K562 (cell line): ENCODE data around the gene PTCH2. TPM values are rescaled to one million over a fixed set of nuclear protein-coding genes. Genes with fewer than 3 reads are reported as not detected.

ENCODE experiments used
- CCNT2 ChIP-seq: IDR thresholded peaks from 2 replicates; pipeline ENCODE4 v1.6.1; 2011; ENCODE audit warnings: borderline replicate concordance, low read depth, mild to moderate bottlenecking, moderate library complexity, mixed read lengths, low read length; ENCODE audit not compliant: insufficient read length; ENCODE audit errors: extremely low read depth
- DMBX1 ChIP-seq: fragments of 250-450 bp; sonication (Bioruptor Pico); IDR thresholded peaks from 2 replicates; pipeline ENCODE4 v1.8.0; 2022; ENCODE audit warnings: inconsistent platforms, mild to moderate bottlenecking, moderate library complexity, borderline replicate concordance
- ELF1 ChIP-seq: fragments of 200-800 bp; sonication (Bioruptor generic); IDR thresholded peaks from 2 replicates; pipeline ENCODE4 v1.6.1; 2016; ENCODE audit warnings: missing genetic modification characterization, missing compliant biosample characterization
- ERF ChIP-seq: fragments of 450-650 bp; formaldehyde crosslinking; IDR thresholded peaks from 2 replicates; pipeline ENCODE4 v1.4.0; 2020; ENCODE audit warnings: mild to moderate bottlenecking, mixed read lengths
- FOXM1 ChIP-seq, 2 experiments: fragments of 450-650 bp in 1 of 2; sonication (generic) in 1 of 2; formaldehyde crosslinking in 1 of 2; IDR thresholded peaks; 2 replicates each; pipeline versions ENCODE4 v1.6.1 to v1.9.0; 2017 to 2022; ENCODE audit warnings: low read depth in 2 of 2, mild to moderate bottlenecking in 2 of 2, missing genetic modification reagents in 1 of 2, moderate library complexity in 1 of 2
- HDAC6 ChIP-seq: IDR thresholded peaks from 2 replicates; pipeline ENCODE4 v1.6.1; 2012; ENCODE audit warnings: low read depth, mild to moderate bottlenecking, control low read depth, inconsistent platforms, low read length, moderate library complexity
- L3MBTL2 ChIP-seq: fragments of 450-650 bp; IDR thresholded peaks from 2 replicates; pipeline ENCODE4 v1.6.1; 2016; ENCODE audit warnings: mild to moderate bottlenecking, moderate library complexity
- MAZ ChIP-seq, 2 experiments: fragments of 450-650 bp in 1 of 2; sonication (generic) in 1 of 2; formaldehyde crosslinking; IDR thresholded peaks in 1 of 2; conservative IDR thresholded peaks in 1 of 2; 2 replicates each; pipeline versions ENCODE4 v1.4.0 to v1.5.0; 2020; ENCODE audit warnings: mild to moderate bottlenecking in 1 of 2, missing genetic modification reagents in 1 of 2
- NFYB ChIP-seq: IDR thresholded peaks from 2 replicates; pipeline ENCODE4 v1.6.1; 2011; ENCODE audit warnings: mild to moderate bottlenecking, moderate library complexity; ENCODE audit not compliant: insufficient read length; ENCODE audit errors: extremely low read depth
- NONO ChIP-seq, 2 experiments: fragments of 200-400 bp in 1 of 2; fragments of 450-650 bp in 1 of 2; formaldehyde crosslinking in 1 of 2; IDR thresholded peaks; 2 replicates each; pipeline ENCODE4 v1.6.1; 2017; ENCODE audit warnings: low read depth in 2 of 2, mild to moderate bottlenecking in 2 of 2, moderate library complexity in 2 of 2, low read length in 1 of 2
- POLR2H ChIP-seq: IDR thresholded peaks from 2 replicates; pipeline ENCODE4 v1.6.1; 2016; ENCODE audit warnings: missing genetic modification characterization, low read depth, mild to moderate bottlenecking, control low read depth, missing compliant biosample characterization, moderate library complexity
- RFX1 ChIP-seq: fragments of 450-650 bp; IDR thresholded peaks from 2 replicates; pipeline ENCODE4 v1.6.1; 2016; ENCODE audit warnings: mild to moderate bottlenecking, moderate library complexity
- SAFB ChIP-seq: fragments of 200-400 bp; formaldehyde crosslinking; IDR thresholded peaks from 2 replicates; pipeline ENCODE4 v1.6.1; 2017; ENCODE audit warnings: low read depth, low read length, borderline replicate concordance
- SMARCE1 ChIP-seq: fragments of 450-650 bp; IDR thresholded peaks from 2 replicates; pipeline ENCODE4 v1.7.1; 2016; ENCODE audit warnings: mild to moderate bottlenecking
- ZBTB17 ChIP-seq: fragments of 450-650 bp; formaldehyde crosslinking; IDR thresholded peaks from 2 replicates; pipeline ENCODE4 v1.4.0; 2020; ENCODE audit warnings: mild to moderate bottlenecking
- ZNF212 ChIP-seq: fragments of 450-650 bp; formaldehyde crosslinking; IDR thresholded peaks from 2 replicates; pipeline ENCODE4 v1.4.0; 2020; ENCODE audit warnings: mild to moderate bottlenecking
- ZNF318 ChIP-seq, 2 experiments: fragments of 450-650 bp; IDR thresholded peaks; 2 replicates each; pipeline ENCODE4 v1.6.1; 2016; ENCODE audit warnings: mild to moderate bottlenecking in 2 of 2, borderline replicate concordance in 1 of 2, low read depth in 1 of 2, moderate library complexity in 1 of 2
- ZNF584 ChIP-seq: fragments of 200-800 bp; sonication (Bioruptor generic); IDR thresholded peaks from 2 replicates; pipeline ENCODE4 v1.6.1; 2016; ENCODE audit warnings: low read depth, mild to moderate bottlenecking, missing genetic modification characterization, missing compliant biosample characterization
- polyA plus RNA-seq, 8 experiments: library from polyadenylated mRNA; depleted of rRNA in 4 of 8; stranded (reverse) in 5 of 8; unstranded in 3 of 8; fragments of >200 nt; fragmentation: Nextera tagmentation in 2 of 8; fragmentation: Illumina TruSeq in 1 of 8; extraction: Ambion mirVana in 2 of 8; extraction: Trizol in 1 of 8; gene quantifications; 2 replicates each; pipeline versions ENCODE4 v1.2.1 to v1.2.3, GENCODE V29; 2011 to 2014; ENCODE audit warnings: inconsistent platforms in 1 of 8, missing spikeins in 1 of 8
- total RNA-seq, 7 experiments: library from RNA; depleted of rRNA in 6 of 7; stranded (reverse); fragments of >200 nt in 6 of 7; fragmentation: Illumina TruSeq in 2 of 7; extraction: Trizol in 2 of 7; gene quantifications; 2 replicates each; pipeline versions ENCODE4 v1.2.1 to v1.2.3, GENCODE V29; 2011 to 2021; ENCODE audit warnings: low replicate concordance in 1 of 7

The PTCH2 gene
- total and polyA plus RNA-seq, 9 of the 15 experiments (the other 6 are each of a cell fraction or from before 2014, with no cell fraction given): 0.15 to 27.3 (median 0.48) TPM; not detected in 1

GRCh38 chr1:44799770-44800584 lies 43.1 kb downstream of the PTCH2 start, which contains the start of gene PLK3 (continued):
- peak in 1 of 2 experiments; percentile 81; a peak in 1 of 4 replicates for TF ChIP-seq ZNF318 (IDR thresholded peaks at IDR 0.05; ENCODE audit: borderline replicate concordance in 1 of 2, low read depth in 1 of 2)
- peak; percentile 79; the same call in 1 of the 2 replicates for TF ChIP-seq ZNF584 (CRISPR knock-in tag)
- TF ChIP-seq L3MBTL2: peak; percentile 97
- no peak for TF ChIP-seq FOXM1 (IDR thresholded peaks at IDR 0.05; ENCODE audit: low read depth)
- TF ChIP-seq FOXM1 (CRISPR knock-in tag; IDR thresholded peaks at IDR 0.05; ENCODE audit: low read depth): no peak; the same call in none of the 2 replicates
- TF ChIP-seq NFYB: no peak
- 0 out of 2 replicates have a peak, but pooled peaks have one; percentile 41 for TF ChIP-seq SAFB
- peak; percentile 85 for TF ChIP-seq ZBTB17 (CRISPR knock-in tag)
- peak; percentile 73 for TF ChIP-seq RFX1
- TF ChIP-seq HDAC6: no peak
- TF ChIP-seq SMARCE1: peak; percentile 64; the same call in 1 of the 2 replicates
- TF ChIP-seq ERF (CRISPR knock-in tag): peak; percentile 87
- peak; percentile 87 to 97 for TF ChIP-seq NONO (IDR thresholded peaks at IDR 0.05; ENCODE audit: low read depth in 2 of 2, low read length in 1 of 2)
- TF ChIP-seq MAZ (CRISPR knock-in tag; conservative IDR thresholded peaks at IDR 0.05 in 1 of 2, IDR thresholded peaks at IDR 0.05 in 1 of 2): peak; percentile 79 to 86
- peak; percentile 57; the same call in 1 of the 2 replicates for TF ChIP-seq DMBX1 (CRISPR knock-in tag)
- TF ChIP-seq CCNT2: peak; percentile 93
- TF ChIP-seq ELF1 (tag): no peak; the same call in 1 of the 2 replicates
- TF ChIP-seq POLR2H (tag): peak; percentile 92
- no peak for TF ChIP-seq ZNF212 (CRISPR knock-in tag)
